GM10266 (cell line): ENCODE results near the gene MAP3K1.

Experiments used
- DNase-seq: peaks from one replicate; pipeline ENCODE4 v3.0.0; 2012; ENCODE audit errors: extremely low spot score
- CTCF ChIP-seq: IDR thresholded peaks from 2 replicates; pipeline ENCODE4 v1.5.1; 2012; ENCODE audit warnings: mild to moderate bottlenecking, low read depth; ENCODE audit not compliant: control insufficient read depth, insufficient read depth; ENCODE audit errors: missing control alignments

The MAP3K1 gene

GRCh38 chr5:56909294-56910209 is 94.2 kb downstream of the MAP3K1 start, which contains the start of gene SETD9:
Gene SETD9 (plus strand): TSS chr5:56909596. CDS start chr5:56909646, 50 bp downstream.
- no peak for TF ChIP-seq CTCF
- DNase-seq, result peak; percentile 95

- peak; percentile 22 for DNase-seq
- no peak for TF ChIP-seq CTCF
Measured at GRCh38 chr5:56910210-56910965, 95.0 kb downstream of the MAP3K1 start.

- no peak for TF ChIP-seq CTCF
- DNase-seq, result no peak
Measured at GRCh38 chr5:56913766-56914165, 98.4 kb downstream of the MAP3K1 start.

- no peak for TF ChIP-seq CTCF
- DNase-seq, result no peak
Measured at GRCh38 chr5:56914678-56915077, 99.3 kb downstream of the MAP3K1 start.

- no peak for DNase-seq
- TF ChIP-seq CTCF, result no peak
Measured at GRCh38 chr5:56917534-56917933, 102.2 kb downstream of the MAP3K1 start.

- no peak for TF ChIP-seq CTCF
- DNase-seq, result no peak
Measured at GRCh38 chr5:56918054-56918453, 102.7 kb downstream of the MAP3K1 start.
